ENCODE measurements around the gene CTBS. TPM values are rescaled to one million over a fixed set of nuclear protein-coding genes. Genes with fewer than 3 reads are reported as not detected.
"Not testable (repeated sequence)": the region's sequence is repeated elsewhere in the genome, so short reads cannot be mapped to it uniquely, and the experiment has no call there.

CTBS gene
- total RNA-seq (ENCODE audit: insufficient read depth, low replicate concordance): 10.6 TPM

- peak; percentile 90 for DNase-seq (ENCODE audit: low spot score)
Measured at GRCh38 chr1:84573967-84574842, at the start of gene CTBS. CTBS (minus strand) TSS chr1:84574440; CDS start chr1:84574415, 25 bp downstream.

GRCh38 chr1:84621553-84621952 lies 47.3 kb upstream of the CTBS start:
- DNase-seq (ENCODE audit: low spot score): no peak

GRCh38 chr1:84620720-84621313 lies 46.6 kb upstream of the CTBS start:
- peak; percentile 75 for DNase-seq (ENCODE audit: low spot score)

- peak; percentile 19 for DNase-seq (ENCODE audit: low spot score)
Measured at GRCh38 chr1:84619383-84620102, 45.3 kb upstream of the CTBS start.

GRCh38 chr1:84617349-84617748 lies 43.1 kb upstream of the CTBS start:
- peak; percentile 41 for DNase-seq (ENCODE audit: low spot score)

- no peak for DNase-seq (ENCODE audit: low spot score)
Measured at GRCh38 chr1:84615790-84616189, 41.5 kb upstream of the CTBS start.

- DNase-seq (ENCODE audit: low spot score): no peak
Measured at GRCh38 chr1:84613887-84614286, 39.6 kb upstream of the CTBS start.

GRCh38 chr1:84613026-84613425 lies 38.8 kb upstream of the CTBS start:
- DNase-seq (ENCODE audit: low spot score): no peak

GRCh38 chr1:84611796-84612195 lies 37.6 kb upstream of the CTBS start:
- no peak for DNase-seq (ENCODE audit: low spot score)

GRCh38 chr1:84611091-84611490 lies 36.9 kb upstream of the CTBS start:
- DNase-seq (ENCODE audit: low spot score): no peak

- no peak for DNase-seq (ENCODE audit: low spot score)
Measured at GRCh38 chr1:84606977-84607376, 32.7 kb upstream of the CTBS start.

- DNase-seq (ENCODE audit: low spot score): no peak
Measured at GRCh38 chr1:84605157-84605556, 30.9 kb upstream of the CTBS start.

- no peak for DNase-seq (ENCODE audit: low spot score)
Measured at GRCh38 chr1:84603941-84604830, 29.9 kb upstream of the CTBS start.

- DNase-seq (ENCODE audit: low spot score): peak; percentile 69
Measured at GRCh38 chr1:84603223-84603622, 29.0 kb upstream of the CTBS start.

- no peak for DNase-seq (ENCODE audit: low spot score)
Measured at GRCh38 chr1:84600796-84601195, 26.6 kb upstream of the CTBS start.

GRCh38 chr1:84598846-84599741 lies 24.9 kb upstream of the CTBS start:
- peak; percentile 83 for DNase-seq (ENCODE audit: low spot score)

GRCh38 chr1:84598418-84598817 lies 24.2 kb upstream of the CTBS start:
- DNase-seq (ENCODE audit: low spot score): no peak

GRCh38 chr1:84597011-84597410 lies 22.8 kb upstream of the CTBS start:
- no peak for DNase-seq (ENCODE audit: low spot score)

- DNase-seq (ENCODE audit: low spot score): not testable (repeated sequence)
Measured at GRCh38 chr1:84594959-84595358, 20.7 kb upstream of the CTBS start.

GRCh38 chr1:84587099-84587498 lies 12.9 kb upstream of the CTBS start:
- DNase-seq (ENCODE audit: low spot score): no peak

Data from umbilical cord (tissue), 2 donors.